ENCODE measurements around the gene BEAN1.

BEAN1 gene

DNA sequence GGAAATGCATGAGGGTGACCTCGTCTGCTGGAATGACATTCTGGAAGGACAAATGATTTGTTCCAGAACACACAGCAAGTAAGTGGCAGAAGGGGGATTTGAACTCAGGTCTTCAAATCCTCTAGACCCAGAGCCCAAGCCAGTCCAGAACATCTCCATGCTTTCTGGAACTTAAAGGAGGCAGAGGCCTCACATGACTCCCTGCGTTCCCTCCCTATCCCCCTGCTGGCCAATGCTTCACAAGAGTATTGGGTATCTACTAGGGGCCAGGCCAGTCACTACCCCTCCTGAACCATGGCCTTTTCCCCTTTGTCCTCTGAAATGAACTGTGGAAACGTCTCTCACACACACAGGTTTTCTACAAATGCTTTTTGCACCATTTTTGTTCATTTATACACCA, 7.6 kb upstream of the BEAN1 start:
- no peak for DNase-seq (ENCODE audit: low read depth)

DNA sequence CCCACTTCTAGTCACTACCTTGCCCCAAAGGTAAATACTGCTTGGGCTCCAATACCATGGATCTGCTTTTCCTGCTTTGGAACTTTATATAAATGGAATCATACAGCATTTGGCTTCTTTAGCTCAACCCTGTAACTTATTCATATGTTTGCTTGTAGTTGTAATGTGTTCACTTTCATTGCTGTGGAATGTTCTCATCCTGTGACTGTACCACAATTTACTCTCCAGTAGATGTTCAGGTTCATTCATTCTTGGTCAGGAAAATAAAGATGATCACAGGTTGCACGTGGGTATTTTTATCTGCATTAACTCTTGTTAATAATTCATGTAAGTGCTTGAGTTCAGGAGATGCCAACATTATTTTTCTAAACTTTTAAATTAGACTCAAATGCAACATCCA, 6.7 kb upstream of the BEAN1 start:
- DNase-seq (ENCODE audit: low read depth): no peak

DNA sequence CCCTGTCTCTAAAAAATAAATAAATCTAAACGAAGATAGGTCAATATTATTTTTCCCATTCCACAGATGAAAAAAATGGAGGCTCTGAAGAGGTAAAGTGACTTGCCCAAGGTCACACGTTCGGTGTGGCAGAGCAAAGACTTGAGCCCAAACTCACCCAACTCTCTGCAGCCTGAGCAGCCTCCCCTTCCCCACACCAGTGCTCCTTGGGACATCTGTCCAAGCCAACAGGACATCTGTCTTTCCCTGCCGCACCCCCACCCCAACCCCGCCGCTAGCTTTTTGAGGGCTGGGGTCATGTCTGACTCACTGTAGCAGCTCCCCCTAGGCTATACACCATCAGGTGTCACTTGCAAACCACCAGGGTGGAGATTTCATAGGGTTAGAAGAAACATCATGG, 5.2 kb upstream of the BEAN1 start:
- no peak for DNase-seq (ENCODE audit: low read depth)

DNA sequence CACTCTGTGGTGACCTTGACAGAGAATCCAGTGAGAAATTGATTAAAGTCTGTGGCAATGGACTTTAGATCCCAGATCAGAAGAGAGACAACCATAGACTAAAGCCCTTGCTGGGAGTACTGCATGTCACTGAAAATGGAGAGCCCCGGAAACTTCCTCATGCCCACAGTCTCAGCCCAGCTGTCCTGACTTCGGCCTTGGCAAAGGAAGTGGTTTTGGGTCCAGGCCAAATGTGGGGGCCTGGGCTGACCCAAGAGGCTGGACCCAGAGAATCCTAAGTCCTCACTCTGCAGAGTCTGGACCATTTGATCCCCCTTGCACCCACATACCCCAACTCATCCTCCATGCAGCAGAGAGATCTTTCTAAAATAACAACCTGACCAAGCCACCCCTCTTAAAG, 4.7 kb upstream of the BEAN1 start:
- no peak for DNase-seq (ENCODE audit: low read depth)

DNA sequence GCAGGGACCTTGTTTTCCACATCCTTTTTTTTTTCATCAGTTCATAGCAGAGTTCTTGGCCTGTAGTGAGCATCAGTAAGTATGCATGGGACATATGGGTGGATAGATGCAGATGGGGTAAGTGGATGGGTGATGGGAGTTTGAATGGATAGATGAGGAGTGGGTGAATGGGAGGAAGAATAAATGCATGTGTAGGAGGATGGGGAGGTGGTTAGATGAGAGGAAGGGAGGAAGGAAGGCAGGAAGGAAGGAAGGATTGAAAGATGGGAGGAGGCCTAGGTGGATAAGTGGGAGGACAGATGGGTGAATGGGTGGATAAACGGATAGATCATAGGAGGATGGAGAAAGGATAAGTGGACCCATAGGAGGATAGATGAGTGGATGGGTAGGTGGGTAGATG, 3.9 kb upstream of the BEAN1 start:
- DNase-seq (ENCODE audit: low read depth): no peak

DNA sequence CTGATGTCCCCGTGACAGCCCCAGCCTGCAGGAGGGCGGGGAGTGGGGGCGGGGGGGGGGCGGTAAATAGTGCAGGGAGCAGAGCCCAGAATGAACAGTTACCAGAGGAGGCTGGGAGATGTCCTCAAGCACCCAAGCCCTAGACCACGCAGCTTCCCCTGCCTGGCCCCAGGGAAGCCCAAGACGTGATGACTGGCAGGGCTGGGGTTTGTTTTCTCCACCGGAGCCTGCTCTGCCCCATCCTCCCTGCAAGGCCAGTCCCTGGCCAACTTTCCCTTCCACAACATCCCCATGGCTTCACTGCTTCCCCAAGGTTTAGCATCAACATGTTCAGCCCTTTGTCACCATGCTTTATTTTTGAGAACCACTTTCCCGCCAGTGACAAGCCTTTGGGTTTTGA, 1.4 kb upstream of the BEAN1 start:
- no peak for DNase-seq (ENCODE audit: low read depth)

DNA sequence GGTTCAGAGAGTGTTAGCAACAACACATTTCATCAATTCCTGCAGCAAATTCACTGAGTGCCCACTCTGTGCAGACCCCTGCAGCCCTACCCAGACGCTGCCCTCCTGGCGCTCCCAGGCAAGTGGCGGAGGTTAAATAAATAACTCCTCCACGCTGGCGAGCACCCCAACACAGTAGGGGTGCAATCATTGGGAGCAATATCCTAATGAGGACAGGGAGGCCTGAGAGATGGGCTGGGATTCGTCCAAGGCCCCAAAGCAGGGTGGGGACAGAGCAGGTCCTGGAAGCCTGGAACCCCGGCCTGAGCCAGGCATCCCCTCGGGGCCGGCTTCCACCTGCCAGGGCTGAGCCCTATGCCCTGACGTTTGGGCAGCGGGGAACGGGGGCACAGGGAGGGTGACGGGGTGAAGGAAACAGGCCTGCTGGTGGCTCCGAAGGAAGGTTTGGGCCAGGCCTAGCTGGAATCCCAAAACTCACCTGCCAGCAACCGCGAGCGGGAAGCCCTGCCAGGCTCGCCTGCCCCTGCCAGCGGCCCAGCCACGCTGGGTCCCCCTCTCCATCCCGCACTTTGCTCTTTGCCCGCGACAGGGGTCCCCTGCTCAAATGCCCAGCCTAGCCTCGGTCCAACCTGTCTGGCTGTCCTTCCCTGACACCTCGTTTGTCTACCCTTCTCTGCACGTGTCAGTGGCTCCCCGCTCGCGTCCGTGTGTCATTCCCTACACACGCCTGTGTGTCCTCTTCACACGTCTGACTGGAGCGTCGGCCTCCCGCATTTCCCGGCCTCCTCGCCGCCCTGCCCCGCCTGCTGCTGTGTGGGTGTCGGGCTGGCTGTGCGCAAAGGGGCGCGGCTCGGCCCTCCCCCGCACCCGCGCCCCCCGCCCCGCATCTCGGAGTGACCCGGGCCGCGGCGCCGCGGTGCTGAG, 721 bp upstream of the BEAN1 start:
- DNase-seq (ENCODE audit: low read depth): no peak

DNA sequence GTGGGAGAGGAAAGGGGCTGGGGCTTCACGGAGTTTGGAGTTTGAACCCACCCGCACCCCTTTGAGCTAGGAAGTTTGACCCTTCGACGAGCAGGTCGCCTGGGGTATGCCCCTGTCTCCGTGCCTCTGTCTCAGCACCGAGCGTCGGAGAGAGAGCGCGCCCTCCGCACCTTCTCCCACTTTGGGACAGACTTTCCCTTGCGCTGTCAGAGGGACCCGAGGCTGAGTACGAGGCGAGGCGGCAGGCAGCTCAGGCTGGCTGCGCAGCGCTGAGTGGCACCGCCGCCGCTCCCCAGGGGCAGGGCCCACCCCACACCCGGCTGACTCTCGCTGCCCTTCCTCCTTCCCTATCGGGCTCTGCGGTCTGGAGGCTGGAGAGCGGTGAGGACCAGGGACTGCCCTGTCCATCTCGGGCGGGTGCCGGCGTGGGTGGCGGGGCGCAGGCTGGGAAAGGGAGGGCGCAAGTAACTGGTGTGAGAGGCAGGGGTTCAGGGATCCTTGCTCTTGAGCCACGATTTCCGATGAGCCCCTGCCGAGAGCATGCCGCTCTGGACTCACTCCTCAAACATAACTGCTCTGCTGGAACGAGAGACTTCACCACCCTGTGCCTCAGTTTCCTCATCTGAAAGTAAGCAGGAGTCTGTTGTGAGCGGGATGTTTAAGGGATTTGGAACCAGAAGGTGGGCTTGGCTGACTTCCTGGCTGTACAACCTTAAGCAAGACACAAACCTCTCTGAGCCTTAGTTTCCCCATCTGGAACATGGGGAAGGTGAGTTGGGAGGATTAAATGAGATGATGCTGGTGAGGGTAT, 981 bp downstream of the BEAN1 start:
- no peak for DNase-seq (ENCODE audit: low read depth)

DNA sequence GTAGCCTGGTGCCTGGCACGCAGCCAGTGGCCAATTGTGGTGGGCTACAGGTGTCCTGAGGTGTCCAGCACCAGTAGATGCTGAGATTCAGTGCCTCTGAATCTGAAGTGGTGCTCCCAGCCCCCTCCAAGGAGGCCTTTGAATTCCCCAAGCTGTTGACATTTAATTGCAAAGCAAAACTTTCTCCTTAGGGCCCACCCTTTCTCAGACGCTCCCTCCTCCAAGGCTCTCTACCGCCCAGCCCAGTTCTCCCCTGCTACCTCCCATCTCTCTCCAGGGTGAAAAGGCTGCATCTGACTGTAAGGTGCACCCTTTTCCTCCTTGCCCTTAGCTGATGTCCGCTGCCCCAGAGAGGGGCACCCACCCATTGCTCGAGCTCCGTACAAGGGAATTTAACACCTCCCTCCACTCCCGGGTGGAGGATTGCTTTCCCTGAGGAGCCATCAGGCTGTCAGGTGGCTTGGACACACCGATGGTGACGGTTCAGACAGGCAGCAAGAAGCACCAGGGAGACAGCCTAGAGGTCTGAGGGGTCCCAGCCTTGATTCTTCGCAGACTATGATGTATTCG, 1.7 kb downstream of the BEAN1 start:
- no peak for DNase-seq (ENCODE audit: low read depth)

DNA sequence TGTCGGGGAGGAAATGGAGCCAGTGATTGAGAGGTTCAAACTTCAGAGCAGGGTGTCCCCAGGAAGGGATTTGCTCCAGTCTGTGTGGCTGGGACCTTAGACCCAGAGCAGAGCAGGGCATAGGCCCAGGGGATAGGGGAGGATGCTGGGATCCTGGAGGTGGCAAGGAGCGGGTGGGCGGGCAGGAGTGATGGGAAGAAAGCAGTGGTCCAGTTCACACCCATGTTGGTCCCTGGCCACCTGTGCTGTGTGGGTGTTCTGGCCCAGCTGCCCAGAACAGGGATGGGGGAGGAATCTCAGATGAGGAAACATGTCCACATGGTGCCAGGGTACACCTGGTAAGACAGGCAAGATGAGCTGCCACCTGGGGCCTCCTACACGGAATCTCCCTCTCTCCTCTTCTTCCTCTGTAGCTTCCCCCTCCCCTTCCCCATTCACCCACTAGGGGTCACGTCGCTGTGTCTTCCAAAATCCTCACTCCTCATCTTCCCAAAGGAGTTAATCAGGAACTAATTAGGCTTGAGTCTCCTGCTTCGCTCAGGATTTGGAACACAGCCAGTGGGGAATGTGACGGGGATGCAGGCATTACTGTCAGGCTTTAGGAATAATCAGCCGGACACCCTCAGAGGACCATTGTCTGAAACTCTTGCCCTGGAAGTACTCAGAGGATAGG, 2.3 kb downstream of the BEAN1 start:
- no peak for DNase-seq (ENCODE audit: low read depth)

DNA sequence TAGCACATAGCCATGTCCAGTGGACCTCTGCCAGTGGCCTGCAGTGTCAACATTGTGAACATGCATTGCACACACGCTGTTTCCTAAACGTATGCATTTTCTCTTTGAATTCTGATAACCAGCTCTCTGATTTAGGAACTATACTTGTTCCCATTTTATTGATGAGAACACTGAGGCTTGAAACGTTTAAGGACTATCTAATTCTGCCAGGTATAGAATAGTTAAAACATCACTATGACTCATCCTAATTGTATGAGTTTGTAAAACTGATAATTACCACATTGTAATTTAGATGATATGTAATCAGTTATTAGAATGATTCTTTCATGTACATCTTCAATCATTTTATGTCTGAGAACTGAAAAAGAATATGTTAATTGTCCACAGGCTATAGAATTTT, 3.1 kb downstream of the BEAN1 start:
- no peak for DNase-seq (ENCODE audit: low read depth)

DNA sequence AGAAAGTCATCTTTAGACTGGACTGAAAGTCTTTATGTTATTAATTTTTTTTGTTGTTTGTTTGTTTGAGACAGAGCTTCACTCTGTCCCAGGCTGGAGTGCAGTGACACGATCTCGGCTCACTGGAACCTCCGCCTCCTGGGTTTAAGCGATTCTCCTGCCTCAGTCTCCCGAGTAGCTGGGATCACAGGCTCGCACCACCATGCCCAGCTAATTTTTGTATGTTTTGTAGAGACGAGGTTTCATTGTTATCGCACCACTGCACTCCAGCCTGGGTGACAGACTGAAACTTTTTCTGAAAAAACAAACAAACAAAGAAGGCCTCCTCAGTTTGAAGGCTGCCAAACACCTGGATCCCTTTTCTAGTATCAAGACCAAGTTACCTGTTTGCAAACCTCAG, 4.7 kb downstream of the BEAN1 start:
- no peak for DNase-seq (ENCODE audit: low read depth)

DNA sequence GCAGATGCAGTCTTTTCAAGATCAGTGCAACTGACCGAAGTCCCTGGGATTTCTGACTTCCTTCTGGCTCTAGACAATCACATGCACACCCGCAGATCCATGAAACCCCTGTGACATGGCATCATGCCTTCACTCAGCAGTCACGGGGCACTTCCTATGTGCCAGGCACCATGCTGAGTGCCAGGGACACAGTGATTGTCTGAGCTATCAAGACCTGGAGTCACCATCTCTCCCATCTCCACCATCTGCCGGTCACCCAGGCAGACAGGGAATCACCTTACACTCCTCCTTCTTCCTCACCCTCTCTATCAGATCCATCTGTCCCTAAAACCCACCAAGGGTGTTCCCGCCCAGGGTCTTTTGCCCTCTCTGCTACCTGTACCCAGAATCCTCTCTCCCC, 5.3 kb downstream of the BEAN1 start:
- DNase-seq (ENCODE audit: low read depth): no peak

DNA sequence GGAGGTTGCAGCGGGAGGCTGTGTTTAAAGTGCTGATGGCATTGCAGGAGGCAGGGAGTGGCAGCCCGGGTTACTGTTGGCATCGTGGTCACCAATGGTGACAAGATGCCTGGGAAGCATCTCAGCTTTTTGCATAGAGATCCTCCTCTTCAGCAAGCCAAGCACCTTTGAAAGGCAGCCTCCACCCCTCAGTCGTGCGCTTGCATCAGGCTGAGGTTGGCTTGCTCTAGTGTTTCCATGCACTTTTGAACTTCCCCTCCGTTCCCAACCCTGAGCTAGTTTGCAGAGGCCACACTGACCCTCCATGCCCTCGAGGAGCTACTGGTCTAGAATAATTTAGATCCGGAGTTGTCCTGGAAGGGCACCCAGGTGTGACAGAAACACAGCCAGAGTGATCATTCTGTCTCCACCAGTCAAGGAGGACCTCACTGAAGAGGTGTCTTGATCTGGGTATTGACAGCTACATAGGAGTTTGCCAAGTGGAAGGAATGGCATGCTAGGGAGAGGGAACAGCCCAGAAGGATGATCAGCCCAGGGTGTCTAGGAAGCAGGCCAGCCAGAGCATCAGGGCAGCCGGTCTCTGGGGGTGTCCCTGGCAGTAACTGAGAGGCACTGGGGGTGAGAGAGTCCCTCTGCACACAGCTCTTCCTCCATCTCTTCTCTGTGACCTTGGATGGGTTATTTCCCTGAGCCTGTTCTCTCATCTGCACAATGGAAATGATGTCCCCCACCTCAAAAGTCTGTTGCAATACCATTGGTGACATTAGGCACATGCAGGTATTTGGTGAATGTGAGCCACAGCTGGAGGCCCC, 7.7 kb downstream of the BEAN1 start:
- DNase-seq (ENCODE audit: low read depth): no peak

DNA sequence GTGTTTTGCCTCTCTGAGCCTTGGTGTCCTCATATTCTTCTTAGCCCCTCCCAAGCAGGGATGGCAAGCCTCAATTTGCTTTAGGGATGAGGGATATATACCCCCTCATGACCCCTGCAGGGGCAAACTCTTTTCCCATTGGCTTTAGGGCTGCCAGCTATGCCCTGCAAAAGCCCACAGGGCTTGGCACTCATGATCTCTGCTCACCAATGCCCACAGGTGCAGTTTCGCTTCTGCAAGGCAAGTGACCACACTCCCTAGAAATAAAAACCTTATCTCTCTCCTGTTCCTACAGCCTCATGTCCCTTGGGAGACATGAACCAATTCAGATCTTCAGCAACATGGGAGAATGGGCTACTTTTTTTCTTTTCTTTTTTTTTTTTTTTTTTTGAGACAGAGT, 8.8 kb downstream of the BEAN1 start:
- no peak for DNase-seq (ENCODE audit: low read depth)

DNA sequence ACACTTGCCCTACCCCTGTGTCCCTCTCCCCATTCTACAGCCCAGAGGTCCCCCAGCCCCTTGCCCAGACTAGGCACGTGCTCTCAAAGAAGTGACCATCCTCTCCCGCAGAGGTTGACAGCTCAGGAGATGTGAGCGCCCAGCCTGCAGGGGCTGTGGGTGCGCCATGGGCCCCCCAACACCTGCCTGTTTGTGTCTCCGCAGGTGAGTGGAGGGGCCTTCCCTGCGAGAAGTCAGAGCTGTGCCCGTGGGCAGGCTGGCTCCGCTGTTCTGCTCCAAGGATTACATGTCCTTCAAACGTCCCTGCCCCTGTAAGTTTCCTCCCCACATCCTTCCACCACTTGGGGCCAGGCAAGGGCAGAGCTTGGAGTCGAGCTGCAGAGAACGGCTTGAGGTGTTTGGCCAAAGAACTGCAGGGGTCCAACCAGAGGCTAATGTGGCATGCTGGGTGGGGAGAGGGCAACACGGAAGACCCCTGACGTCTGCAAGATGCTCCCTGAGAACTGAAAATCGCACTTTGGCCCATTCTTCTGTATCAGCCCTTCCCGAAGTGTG, 10.4 kb downstream of the BEAN1 start:
- no peak for DNase-seq (ENCODE audit: low read depth)

DNA sequence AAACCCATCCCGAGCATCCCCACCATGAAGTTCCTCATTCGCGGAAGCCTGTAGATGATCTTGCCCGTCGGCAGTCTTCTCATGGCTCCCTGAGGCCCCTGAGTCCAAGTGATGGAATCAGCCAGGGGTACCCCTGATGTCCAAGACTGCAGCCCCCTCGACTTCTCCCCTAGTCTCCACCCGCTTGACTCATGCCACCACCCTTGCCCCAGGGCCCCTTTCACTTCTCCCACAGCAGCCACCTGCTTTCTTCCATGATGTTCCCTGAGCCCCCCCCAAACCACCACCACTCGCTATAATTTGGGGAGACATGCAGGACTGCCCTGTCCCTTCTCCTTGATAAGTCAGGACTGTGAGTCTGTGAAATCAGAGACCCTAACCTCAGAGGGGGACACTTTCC, 11.4 kb downstream of the BEAN1 start:
- no peak for DNase-seq (ENCODE audit: low read depth)

DNA sequence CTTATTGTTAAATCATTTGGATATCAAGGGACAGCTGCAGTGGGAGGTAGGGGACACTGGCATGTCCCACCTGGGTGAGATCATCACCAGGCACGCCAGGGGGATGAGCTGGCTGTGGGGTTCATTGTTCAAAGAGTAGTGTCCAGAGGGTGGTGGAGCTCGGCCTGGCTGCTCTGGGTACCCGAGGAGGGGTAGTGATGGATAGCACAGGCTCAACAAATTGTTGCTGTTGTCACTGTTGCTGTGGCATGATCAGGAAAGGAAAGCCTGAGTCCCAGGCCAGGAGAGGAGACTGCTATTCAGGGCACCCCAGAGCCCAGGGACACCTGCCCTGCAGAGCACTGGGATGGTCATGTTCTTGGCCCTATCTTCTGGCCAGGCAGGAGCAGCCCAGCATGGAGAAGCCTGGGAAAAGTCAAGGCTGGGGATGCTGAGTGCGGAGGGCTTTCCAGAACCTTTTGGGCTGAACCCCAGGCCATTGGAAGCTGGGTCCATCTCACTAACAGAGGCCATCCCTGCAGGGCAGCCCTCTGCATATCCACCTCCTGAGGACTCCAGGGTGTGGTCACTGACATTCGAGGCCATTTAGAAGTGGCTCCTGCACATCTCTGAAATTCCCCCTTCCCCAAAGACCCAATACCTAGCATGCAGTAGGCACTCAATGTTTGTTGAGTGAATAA, 12.1 kb downstream of the BEAN1 start:
- no peak for DNase-seq (ENCODE audit: low read depth)

DNA sequence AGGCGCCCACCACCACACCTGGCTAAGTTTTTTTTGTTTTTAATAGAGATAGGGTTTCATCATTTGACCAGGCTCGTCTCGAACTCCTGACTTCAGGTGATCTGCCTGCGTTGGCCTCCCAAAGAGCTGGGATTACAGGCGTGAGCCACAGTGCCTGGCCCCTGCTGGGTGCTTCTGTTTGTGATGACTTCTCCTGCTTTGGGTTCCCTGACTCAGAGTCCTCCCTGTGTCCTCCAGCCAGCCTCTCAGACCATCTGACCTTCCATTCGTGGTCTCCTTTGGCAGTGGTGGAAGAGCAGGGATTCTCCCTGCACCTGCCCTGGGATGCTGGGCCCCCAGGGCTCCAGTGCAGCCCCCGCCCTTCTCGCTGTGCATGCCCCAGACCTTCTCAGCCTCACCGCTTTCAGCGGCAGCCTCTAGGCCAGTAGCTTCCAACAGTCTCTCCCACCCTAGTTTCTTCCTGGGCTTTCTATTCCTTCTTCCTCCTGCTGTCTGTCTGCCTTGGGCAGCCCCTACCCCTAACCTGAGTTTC, 13.2 kb downstream of the BEAN1 start:
- DNase-seq (ENCODE audit: low read depth): no peak

DNA sequence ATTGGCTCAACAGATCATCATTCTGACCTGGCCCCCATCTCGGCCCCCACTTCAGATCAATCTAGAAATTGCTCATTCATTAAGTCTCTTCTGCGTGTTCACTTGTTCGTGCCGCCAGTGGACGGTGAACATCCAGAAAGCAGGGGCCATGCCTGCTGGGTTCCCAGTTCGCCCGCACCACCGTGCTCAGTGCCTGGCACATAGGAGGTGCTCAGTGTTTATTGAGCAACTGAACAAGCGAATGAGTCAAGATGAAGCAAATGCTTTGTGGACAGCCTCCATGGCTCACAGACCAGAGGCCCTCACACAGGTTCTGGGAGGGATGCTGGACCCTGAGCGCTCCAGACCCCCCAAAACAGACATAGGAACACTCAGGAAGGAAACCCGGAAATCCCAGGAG, 13.9 kb downstream of the BEAN1 start:
- DNase-seq (ENCODE audit: low read depth): no peak
